ENCODE data around the gene C9orf40.

DNA sequence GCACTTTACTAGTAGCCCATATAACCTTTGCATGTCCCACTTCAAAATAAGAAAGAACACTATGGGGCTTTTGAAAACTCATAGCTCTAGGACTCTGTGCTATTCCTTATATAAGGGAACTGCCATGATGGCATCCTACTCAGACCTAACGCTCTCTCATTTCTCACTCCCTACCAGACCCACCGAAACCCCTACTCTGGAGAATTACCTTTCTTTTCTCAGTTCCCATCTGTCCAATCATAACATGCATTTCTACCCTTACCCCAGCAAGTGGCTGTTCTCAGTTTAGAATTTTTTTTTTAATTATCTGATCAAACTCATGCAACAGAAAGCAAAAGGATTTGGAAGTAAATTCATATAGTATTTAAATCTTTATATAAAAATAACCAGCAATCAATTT, 48.1 kb upstream of the C9orf40 start:
- TF ChIP-seq, protein P1, sequence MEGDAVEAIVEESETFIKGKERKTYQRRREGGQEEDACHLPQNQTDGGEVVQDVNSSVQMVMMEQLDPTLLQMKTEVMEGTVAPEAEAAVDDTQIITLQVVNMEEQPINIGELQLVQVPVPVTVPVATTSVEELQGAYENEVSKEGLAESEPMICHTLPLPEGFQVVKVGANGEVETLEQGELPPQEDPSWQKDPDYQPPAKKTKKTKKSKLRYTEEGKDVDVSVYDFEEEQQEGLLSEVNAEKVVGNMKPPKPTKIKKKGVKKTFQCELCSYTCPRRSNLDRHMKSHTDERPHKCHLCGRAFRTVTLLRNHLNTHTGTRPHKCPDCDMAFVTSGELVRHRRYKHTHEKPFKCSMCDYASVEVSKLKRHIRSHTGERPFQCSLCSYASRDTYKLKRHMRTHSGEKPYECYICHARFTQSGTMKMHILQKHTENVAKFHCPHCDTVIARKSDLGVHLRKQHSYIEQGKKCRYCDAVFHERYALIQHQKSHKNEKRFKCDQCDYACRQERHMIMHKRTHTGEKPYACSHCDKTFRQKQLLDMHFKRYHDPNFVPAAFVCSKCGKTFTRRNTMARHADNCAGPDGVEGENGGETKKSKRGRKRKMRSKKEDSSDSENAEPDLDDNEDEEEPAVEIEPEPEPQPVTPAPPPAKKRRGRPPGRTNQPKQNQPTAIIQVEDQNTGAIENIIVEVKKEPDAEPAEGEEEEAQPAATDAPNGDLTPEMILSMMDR (IDR thresholded peaks at IDR 0.05) = no peak
- no peak for TF ChIP-seq POLR2A (IDR thresholded peaks at IDR 0.05)
